ENCODE results near the gene MRPL39. TPM values are rescaled to one million over a fixed set of nuclear protein-coding genes. Genes with fewer than 3 reads are reported as not detected.

Gene MRPL39
- 97.1 and 122 TPM in 2 replicates for polyA plus RNA-seq

GRCh38 chr21:25607151-25608043 is at the start of gene MRPL39:
MRPL39 (minus strand) TSS chr21:25607481; CDS start chr21:25607475, 6 bp downstream.

GRCh38 chr21:25638660-25639550 is 31.6 kb upstream of the MRPL39 start, which contains the start of gene JAM2:
JAM2 (plus strand) TSS chr21:25639258; CDS start chr21:25639822, 564 bp downstream.

Other genes with a start within 250 kb of the MRPL39 start
- gene JAM2, start 31.8 kb upstream of the MRPL39 start, polyA plus RNA-seq = 10.5 and 17.5 TPM in 2 replicates
- gene ATP5PF, start 127.4 kb upstream of the MRPL39 start, polyA plus RNA-seq = 1,855 and 1,994 TPM in 2 replicates
- gene GABPA, start 127.5 kb upstream of the MRPL39 start, polyA plus RNA-seq = 11.1 and 11.8 TPM in 2 replicates